Aorta (tissue), 5 donors: ENCODE data around the gene SNX10. TPM values are rescaled to one million over a fixed set of nuclear protein-coding genes. Genes with fewer than 3 reads are reported as not detected.

Experiments used
- ATAC-seq: fragments of 200-7000 bp; cut with Tn5 transposase; one replicate; pipeline ENCODE4 v1.9.1; 2022; ENCODE audit warnings: moderate library complexity; ENCODE audit not compliant: low FRiP score
- DNase-seq, 2 donors: peaks; one replicate each; pipeline ENCODE4 v3.0.0-alpha.2; 2020
- H3K27ac ChIP-seq, 2 donors: one replicate each; pipeline ENCODE4 v1.5.1; 2013; ENCODE audit warnings: low read length in 2 of 2, mild to moderate bottlenecking in 2 of 2, moderate library complexity in 2 of 2, control low read depth in 1 of 2, inconsistent platforms in 1 of 2, low read depth in 1 of 2
- H3K27me3 ChIP-seq, 2 donors: one replicate each; pipeline ENCODE4 v1.6.1; 2013; ENCODE audit warnings: control low read depth in 1 of 2, low read length in 1 of 2, mild to moderate bottlenecking in 1 of 2, moderate library complexity in 1 of 2; ENCODE audit not compliant: insufficient read depth in 2 of 2, control insufficient read depth in 1 of 2
- H3K36me3 ChIP-seq, 2 donors: one replicate each; pipeline ENCODE4 v1.6.1; 2013; ENCODE audit warnings: control low read depth in 1 of 2, low read length in 1 of 2, mild to moderate bottlenecking in 1 of 2; ENCODE audit not compliant: insufficient read depth in 2 of 2, control insufficient read depth in 1 of 2
- H3K4me1 ChIP-seq, 2 donors: one replicate each; pipeline ENCODE4 v1.6.1; 2013; ENCODE audit warnings: low read length in 2 of 2, control low read depth in 1 of 2, mild to moderate bottlenecking in 1 of 2, moderate library complexity in 1 of 2; ENCODE audit not compliant: insufficient read depth in 2 of 2, control insufficient read depth in 1 of 2
- H3K4me3 ChIP-seq, 2 donors: one replicate each; pipeline ENCODE4 v1.5.1; 2013; ENCODE audit warnings: low read length in 2 of 2, control low read depth in 1 of 2, mild to moderate bottlenecking in 1 of 2
- H3K9me3 ChIP-seq: one replicate; pipeline ENCODE4 v1.6.1; 2013; ENCODE audit warnings: mild to moderate bottlenecking, low read length; ENCODE audit not compliant: control insufficient read depth
- WGBS, 2 donors: extraction: QIAGEN DNeasy Blood & Tissue Kit; methylation state at CpG; one replicate each; pipeline ENCODE4 v1.1.7; 2013; 5-methylcytosine and 5-hydroxymethylcytosine counted together
- intact Hi-C, 2 donors: fragments of 100-400 bp; cut with DNase I; formaldehyde crosslinking; loops; one replicate each; pipeline versions ENCODE4 v1.14.2 to v1.15.0; 2022
- polyA plus RNA-seq, 2 donors: library from polyadenylated mRNA; stranded (reverse); fragments of 200-250 nt; gene quantifications; one replicate each; pipeline ENCODE4 v1.2.3, GENCODE V29; 2013
- total RNA-seq, 2 donors: library from RNA; stranded (reverse); fragmentation: NEBNext Ultra II Directional; extraction: Animal tissue kit (Norgen Biotek cat#: 25700); gene quantifications; one replicate each; pipeline ENCODE4 v1.2.1, GENCODE V29; 2021
- donor health status: healthy with polysubstance abuse.
- donor health status: Bipolar disorder and iron deficiency.
- donor health status: DM: no; HTN: no; CAD: no.
- donor health status: DM: no; HTN: no; CAD: no.
- donor health status: DM: yes; HTN: yes; CAD: no.

SNX10 gene
- total and polyA plus RNA-seq, 4 donors = 0.72 to 7.3 (median 5.0) TPM

DNA sequence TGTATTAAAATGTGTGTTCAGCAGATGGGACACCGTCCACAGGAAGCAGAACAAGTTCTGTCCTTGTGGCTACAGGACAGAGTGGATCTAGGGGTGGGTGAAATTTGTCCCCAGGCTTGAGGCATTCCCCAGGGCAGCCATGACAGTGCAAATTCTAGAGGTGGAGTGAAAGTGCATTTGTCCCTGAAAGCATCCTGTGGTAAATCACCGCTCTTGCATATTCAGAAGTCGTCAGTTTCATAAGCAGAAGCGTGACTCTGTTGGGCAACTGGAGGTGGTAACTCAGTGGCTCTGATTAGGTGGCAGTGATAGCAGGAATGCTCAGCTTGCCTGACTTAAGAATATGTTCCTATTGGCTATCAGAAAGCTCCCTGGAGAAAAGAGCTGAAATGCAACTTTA lies 96.6 kb downstream of the SNX10 start:
- ATAC-seq = no peak
- Histone ChIP-seq H3K27me3 (no peaks in the 10 kb centered on the region), H3K4me1 (no peaks in the 10 kb centered on the region), H3K27ac (no peak overlapping the region), H3K36me3 (no peaks in the 10 kb centered on the region), H3K4me3 (no peak overlapping the region), H3K9me3 (no peaks in the 10 kb centered on the region)
- no peak for DNase-seq
- intact Hi-C loops = no loop called here
- 76 to 78% methylated on average over 4 of the region's 4 CpGs for WGBS, 2 donors

DNA sequence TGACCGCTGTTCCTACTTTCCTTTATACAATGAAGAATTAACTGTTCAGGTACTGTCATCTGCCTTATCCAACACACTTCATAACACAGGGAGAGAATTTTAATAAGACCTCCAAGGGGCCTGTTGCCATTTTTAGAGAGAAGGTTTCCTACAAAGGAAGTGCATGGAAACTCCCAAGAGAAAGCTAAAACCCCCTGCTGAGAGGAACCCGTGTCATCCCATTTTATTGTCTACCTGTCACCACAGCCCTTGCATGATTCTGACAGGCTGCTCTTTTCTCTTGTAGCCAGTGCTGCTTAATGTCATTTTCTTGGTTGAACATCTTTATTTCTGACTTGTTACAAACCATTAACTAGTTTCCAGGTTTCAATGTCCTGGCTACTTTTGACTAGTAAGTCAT lies 98.4 kb downstream of the SNX10 start:
- DNase-seq = no peak
- Histone ChIP-seq H3K27me3 (no peaks in the 10 kb centered on the region), H3K36me3 (no peaks in the 10 kb centered on the region), H3K4me1 (no peaks in the 10 kb centered on the region), H3K9me3 (no peaks in the 10 kb centered on the region), H3K4me3 (no peak overlapping the region), H3K27ac (no peak overlapping the region)
- ATAC-seq = no peak
- WGBS, 2 donors = 67 to 75% methylated on average over 2 of the region's 2 CpGs
- intact Hi-C loops = no loop called here

DNA sequence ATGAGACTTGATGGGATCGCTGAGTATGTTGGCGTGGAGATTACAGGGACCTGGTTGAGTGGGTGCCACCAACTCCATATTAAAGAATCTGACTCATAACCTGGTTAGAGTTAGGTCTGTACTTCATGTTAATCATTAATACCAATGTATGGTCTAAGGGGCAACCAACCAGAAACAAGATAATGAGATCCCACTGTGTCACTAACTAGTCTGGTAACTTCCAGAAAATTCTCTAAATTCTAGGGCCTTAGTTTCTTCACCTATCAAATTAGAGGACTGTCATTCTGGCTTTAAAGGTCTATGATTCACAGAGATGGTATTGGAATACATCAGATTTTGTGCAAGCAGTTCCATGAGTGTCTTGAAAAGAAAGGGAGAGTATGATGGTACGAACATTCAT lies 102.2 kb downstream of the SNX10 start:
- H3K27me3 ChIP-seq = no peaks in the 10 kb centered on the region
- ATAC-seq = no peak
- no peak overlapping the region for H3K27ac ChIP-seq
- no peak overlapping the region for H3K4me3 ChIP-seq
- 97% methylated on average over 3 of the region's 3 CpGs for WGBS, 2 donors
- no peaks in the 10 kb centered on the region for H3K9me3 ChIP-seq
- intact Hi-C loops = no loop called here
- no peaks in the 10 kb centered on the region for H3K4me1 ChIP-seq
- H3K36me3 ChIP-seq = no peaks in the 10 kb centered on the region
- no peak for DNase-seq

DNA sequence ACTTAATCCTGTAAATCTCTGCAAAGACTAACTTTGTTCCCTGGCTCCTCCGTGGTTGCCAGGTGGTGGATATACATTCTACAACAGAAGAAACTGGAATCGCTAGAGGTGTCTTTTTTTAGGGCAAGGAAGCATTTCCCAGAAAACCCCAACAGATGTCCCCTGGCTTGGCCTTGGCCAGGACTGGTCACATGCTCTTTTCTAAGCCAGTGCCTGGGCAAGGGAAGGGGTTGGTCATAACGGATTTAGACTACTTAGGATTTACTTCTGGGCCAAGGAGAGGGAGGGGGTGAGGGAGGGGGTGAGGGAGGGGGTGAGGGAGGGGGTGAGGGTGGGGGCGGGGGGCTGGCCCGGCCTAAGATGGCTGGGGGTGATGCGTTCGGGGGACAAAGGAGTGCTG lies 105.7 kb downstream of the SNX10 start:
- intact Hi-C loops = no loop called here
- no peak for ATAC-seq
- WGBS, 2 donors = 40 to 44% methylated on average over 7 of the region's 7 CpGs

DNA sequence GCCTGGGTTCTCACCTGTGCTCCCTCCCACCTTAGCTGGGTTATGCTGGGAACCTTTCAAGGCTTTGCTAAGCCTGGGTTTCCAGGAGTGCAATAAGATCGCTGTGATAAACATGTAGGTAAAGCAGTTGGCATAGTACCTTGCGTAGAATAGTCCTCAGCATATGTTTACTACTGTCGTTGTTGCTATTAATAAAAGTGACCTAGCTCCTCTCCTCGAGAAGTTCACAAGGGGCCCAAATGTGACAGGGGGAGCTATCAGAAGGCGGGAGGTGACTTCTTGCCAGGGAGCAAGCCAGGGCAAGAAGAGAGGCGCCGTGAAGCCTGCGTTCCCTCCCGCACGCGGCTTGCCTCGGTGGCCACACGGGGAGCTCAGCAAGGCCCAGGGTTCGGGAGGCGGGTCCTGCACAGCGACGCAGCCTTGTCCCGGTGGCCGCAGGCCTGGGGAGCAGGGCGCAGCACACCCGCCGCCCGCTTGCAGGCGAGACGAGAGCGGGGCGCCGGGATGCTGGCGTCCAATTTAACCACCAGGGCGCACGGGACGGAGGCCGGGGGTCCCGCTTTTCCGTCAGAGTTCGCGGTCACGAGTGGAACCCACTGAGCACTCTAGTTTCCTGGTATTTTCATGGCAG lies 106.2 kb downstream of the SNX10 start:
- H3K27me3 ChIP-seq = no peaks in the 10 kb centered on the region
- H3K36me3 ChIP-seq = no peaks in the 10 kb centered on the region
- H3K27ac ChIP-seq = no peak overlapping the region
- intact Hi-C loops = no loop called here
- ATAC-seq = peak; percentile 75
- peak in 1 of 2 donors; percentile 85 for DNase-seq
- H3K4me1 ChIP-seq = no peaks in the 10 kb centered on the region
- H3K9me3 ChIP-seq = no peaks in the 10 kb centered on the region
- peak overlapping the region; percentile 39 to 54 for H3K4me3 ChIP-seq
- 4% methylated on average over 38 of the region's 38 CpGs for WGBS, 2 donors

More for the DNA sequence above, 105.7 kb downstream of the SNX10 start:
- Histone ChIP-seq H3K27ac (no peak overlapping the region), H3K4me3 (no peak overlapping the region), H3K27me3 (no peaks in the 10 kb centered on the region), H3K36me3 (no peaks in the 10 kb centered on the region), H3K9me3 (no peaks in the 10 kb centered on the region), H3K4me1 (no peaks in the 10 kb centered on the region)
- DNase-seq = no peak

DNA sequence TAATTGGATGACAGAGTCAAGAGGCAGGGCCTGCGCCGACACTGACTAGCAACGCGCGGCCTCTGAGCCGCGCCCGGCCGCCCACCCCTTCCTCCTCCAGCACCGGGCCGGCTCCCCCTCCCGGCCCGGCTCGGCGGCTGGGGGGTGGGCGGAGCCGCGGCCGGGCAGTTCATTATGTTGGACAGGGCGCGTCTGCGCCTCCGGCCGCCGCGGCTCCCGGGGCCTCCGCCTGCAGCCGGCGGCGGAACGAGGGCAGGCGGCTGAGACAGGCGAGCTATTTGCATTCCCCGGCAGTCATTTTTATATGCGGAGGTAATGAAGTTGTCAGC lies 106.7 kb downstream of the SNX10 start:
- H3K27me3 ChIP-seq = no peaks in the 10 kb centered on the region
- DNase-seq (peak in 1 of 2 donors; percentile 81), ATAC-seq (peak; percentile 93)
- no peaks in the 10 kb centered on the region for H3K36me3 ChIP-seq
- H3K4me3 ChIP-seq = peak overlapping the region; percentile 39 to 54
- H3K9me3 ChIP-seq = no peaks in the 10 kb centered on the region
- no peaks in the 10 kb centered on the region for H3K4me1 ChIP-seq
- WGBS, 2 donors = 0% methylated on average over 30 to 36 of the region's 36 CpGs
- no peak overlapping the region for H3K27ac ChIP-seq
- intact Hi-C loops = no loop called here

DNA sequence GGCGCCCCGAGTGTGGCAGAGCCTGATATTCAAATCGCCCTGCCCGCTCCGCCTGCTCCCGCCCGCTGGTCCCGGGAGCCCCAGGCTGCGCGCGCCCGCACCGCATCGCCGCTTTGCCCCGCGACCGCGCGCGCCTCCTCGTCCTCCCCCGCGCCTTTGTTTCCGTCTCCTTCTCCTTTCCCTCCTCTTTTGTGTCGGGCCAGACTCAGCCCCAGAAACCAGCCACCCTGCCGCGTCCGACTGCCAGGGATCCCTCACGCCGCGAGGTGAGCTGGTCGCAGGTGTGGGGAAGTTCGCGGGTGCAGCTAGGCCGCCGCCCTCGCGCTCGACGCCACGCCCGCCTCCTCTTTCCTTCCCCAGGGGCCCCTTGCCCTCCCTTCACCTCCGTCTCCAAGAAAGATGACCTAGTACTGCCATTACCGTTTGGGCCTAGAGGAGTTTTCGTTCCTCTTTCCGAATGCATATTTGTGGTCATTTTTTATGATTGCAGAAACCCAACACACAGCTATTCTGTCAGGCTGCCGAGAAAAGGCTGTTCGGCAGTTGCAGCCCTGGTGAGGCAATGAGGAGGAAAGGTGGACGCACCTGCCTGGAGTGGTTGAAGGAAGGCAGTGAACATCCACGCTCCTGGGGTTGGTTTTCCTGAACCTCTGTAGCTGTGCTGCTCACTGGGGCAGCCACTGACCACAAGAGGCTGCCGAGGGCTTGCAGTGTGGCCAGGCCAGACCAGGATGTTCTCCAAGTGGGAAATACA lies 107.3 kb downstream of the SNX10 start:
- no peaks in the 10 kb centered on the region for H3K4me1 ChIP-seq
- peak overlapping the region; percentile 39 to 54 for H3K4me3 ChIP-seq
- 2% methylated on average over 51 to 52 of the region's 52 CpGs for WGBS, 2 donors
- no peaks in the 10 kb centered on the region for H3K27me3 ChIP-seq
- H3K36me3 ChIP-seq = no peaks in the 10 kb centered on the region
- H3K27ac ChIP-seq = no peak overlapping the region
- intact Hi-C loops = no loop called here
- ATAC-seq = peak; percentile 60
- no peaks in the 10 kb centered on the region for H3K9me3 ChIP-seq
- DNase-seq = peak; percentile 69 to 81

DNA sequence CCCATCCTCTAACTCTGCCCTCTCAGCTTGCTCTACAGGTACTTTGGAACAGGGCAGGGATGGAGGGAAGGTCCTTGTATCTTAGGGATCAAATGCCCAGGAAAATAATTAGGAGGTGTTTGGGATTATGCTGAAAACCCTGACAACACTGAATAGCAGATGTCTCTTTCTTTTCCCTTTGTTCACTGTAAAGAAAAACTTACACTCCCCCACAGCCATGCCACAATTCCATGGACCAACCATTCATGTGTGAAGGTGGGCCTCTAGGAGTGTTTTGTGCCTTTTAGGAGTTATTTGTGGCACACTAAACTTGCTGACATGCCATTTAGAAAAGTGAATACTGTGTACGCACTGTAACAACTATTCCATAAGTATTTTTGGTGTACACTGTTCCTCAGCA lies 108.1 kb downstream of the SNX10 start:
- no peaks in the 10 kb centered on the region for H3K36me3 ChIP-seq
- no peaks in the 10 kb centered on the region for H3K9me3 ChIP-seq
- no peaks in the 10 kb centered on the region for H3K27me3 ChIP-seq
- intact Hi-C loops = no loop called here
- no peak overlapping the region for H3K4me3 ChIP-seq
- H3K4me1 ChIP-seq = no peaks in the 10 kb centered on the region
- no peak overlapping the region for H3K27ac ChIP-seq
- no peak for DNase-seq
- no peak for ATAC-seq
- whole genome bisulfite sequencing, 2 donors = 86 to 95% methylated on average over 1 of the region's 1 CpG

DNA sequence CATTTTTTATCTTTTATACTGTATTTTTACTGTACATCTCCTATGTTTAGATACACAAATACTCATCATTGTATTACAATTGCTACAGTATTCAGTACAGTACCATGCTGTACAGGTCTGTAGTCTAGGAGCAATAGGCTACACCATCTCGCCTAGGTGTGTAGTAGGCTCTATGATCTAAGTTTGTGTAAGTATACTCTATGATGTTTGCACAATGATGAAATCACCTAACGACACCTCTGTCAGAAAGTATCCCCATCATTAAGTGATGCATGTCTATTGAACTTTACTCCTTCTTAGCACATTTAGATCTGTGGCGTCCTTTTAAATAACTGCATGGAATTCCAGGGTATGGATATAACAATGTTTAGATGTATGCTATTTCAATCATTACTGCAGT lies 112.0 kb downstream of the SNX10 start:
- no peak for ATAC-seq
- 97 to 99% methylated on average over 3 of the region's 3 CpGs for WGBS, 2 donors
- intact Hi-C loops = no loop called here

More for the DNA sequence above, 112.0 kb downstream of the SNX10 start:
- no peak for DNase-seq
- H3K4me1 ChIP-seq = no peaks in the 10 kb centered on the region
- no peaks in the 10 kb centered on the region for H3K36me3 ChIP-seq
- no peak overlapping the region for H3K27ac ChIP-seq
- H3K27me3 ChIP-seq = no peaks in the 10 kb centered on the region
- H3K4me3 ChIP-seq = no peak overlapping the region
- H3K9me3 ChIP-seq = no peaks in the 10 kb centered on the region
